ENCODE data around the gene ANKRD11. TPM values are rescaled to one million over a fixed set of nuclear protein-coding genes. Genes with fewer than 3 reads are reported as not detected.

Gene ANKRD11
- polyA plus RNA-seq, 1 donor from 2014 or later, result 32.5 TPM

DNA sequence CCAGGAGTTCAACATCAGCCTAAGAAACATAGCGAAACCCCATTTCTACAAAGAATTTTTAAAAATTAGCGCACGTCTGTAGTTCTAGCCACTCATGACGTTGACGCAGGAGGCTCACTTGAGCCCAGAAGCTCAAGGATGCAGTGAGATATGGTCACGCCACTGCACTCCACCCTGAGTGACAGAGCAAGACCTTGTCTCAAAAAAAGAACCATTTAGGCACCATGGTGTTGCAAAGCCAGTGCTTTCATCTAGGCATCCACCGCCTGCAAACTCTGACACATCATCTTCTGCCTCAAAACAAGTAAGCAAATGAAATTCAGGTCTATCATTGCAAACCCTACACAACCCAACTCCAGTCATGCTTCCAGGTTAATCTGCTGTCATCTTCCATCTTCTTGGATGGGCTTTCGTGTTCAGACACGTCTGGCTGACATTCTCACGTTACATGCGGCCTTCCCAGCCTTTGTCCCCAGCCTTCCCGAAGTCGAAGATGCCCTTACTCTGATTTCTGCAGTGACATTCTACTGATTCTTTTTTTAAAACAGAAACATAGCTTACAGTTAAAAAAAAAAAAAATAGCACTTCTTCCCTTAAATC, 8.9 kb downstream of the ANKRD11 start:
- H3K27ac ChIP-seq (ENCODE audit: low read length), result no peak overlapping the region
- H3K9ac ChIP-seq (ENCODE audit: low read length), result no peak overlapping the region
- no peaks in the 10 kb centered on the region for H3K9me3 ChIP-seq (ENCODE audit: low read length)
- H4K20me1 ChIP-seq (ENCODE audit: insufficient read depth), result no peaks in the 10 kb centered on the region
- H3K4me2 ChIP-seq (ENCODE audit: low read length), result no peak overlapping the region
- H3K36me3 ChIP-seq (ENCODE audit: insufficient read depth, low read length), result no peaks in the 10 kb centered on the region
- TF ChIP-seq EP300 (conservative IDR thresholded peaks at IDR 0.05; ENCODE audit: poor library complexity, severe bottlenecking), result no peak
- TF ChIP-seq RAD21 (conservative IDR thresholded peaks at IDR 0.05), result no peak
- TF ChIP-seq, protein P1, sequence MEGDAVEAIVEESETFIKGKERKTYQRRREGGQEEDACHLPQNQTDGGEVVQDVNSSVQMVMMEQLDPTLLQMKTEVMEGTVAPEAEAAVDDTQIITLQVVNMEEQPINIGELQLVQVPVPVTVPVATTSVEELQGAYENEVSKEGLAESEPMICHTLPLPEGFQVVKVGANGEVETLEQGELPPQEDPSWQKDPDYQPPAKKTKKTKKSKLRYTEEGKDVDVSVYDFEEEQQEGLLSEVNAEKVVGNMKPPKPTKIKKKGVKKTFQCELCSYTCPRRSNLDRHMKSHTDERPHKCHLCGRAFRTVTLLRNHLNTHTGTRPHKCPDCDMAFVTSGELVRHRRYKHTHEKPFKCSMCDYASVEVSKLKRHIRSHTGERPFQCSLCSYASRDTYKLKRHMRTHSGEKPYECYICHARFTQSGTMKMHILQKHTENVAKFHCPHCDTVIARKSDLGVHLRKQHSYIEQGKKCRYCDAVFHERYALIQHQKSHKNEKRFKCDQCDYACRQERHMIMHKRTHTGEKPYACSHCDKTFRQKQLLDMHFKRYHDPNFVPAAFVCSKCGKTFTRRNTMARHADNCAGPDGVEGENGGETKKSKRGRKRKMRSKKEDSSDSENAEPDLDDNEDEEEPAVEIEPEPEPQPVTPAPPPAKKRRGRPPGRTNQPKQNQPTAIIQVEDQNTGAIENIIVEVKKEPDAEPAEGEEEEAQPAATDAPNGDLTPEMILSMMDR (IDR thresholded peaks at IDR 0.05; ENCODE audit: poor library complexity, severe bottlenecking), result no peak
- no peak for TF ChIP-seq MXI1 (conservative IDR thresholded peaks at IDR 0.05; ENCODE audit: poor library complexity, severe bottlenecking)
- TF ChIP-seq, protein P2, sequence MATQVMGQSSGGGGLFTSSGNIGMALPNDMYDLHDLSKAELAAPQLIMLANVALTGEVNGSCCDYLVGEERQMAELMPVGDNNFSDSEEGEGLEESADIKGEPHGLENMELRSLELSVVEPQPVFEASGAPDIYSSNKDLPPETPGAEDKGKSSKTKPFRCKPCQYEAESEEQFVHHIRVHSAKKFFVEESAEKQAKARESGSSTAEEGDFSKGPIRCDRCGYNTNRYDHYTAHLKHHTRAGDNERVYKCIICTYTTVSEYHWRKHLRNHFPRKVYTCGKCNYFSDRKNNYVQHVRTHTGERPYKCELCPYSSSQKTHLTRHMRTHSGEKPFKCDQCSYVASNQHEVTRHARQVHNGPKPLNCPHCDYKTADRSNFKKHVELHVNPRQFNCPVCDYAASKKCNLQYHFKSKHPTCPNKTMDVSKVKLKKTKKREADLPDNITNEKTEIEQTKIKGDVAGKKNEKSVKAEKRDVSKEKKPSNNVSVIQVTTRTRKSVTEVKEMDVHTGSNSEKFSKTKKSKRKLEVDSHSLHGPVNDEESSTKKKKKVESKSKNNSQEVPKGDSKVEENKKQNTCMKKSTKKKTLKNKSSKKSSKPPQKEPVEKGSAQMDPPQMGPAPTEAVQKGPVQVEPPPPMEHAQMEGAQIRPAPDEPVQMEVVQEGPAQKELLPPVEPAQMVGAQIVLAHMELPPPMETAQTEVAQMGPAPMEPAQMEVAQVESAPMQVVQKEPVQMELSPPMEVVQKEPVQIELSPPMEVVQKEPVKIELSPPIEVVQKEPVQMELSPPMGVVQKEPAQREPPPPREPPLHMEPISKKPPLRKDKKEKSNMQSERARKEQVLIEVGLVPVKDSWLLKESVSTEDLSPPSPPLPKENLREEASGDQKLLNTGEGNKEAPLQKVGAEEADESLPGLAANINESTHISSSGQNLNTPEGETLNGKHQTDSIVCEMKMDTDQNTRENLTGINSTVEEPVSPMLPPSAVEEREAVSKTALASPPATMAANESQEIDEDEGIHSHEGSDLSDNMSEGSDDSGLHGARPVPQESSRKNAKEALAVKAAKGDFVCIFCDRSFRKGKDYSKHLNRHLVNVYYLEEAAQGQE (IDR thresholded peaks at IDR 0.05; ENCODE audit: borderline replicate concordance), result no peak
- TF ChIP-seq POLR2AphosphoS5 (IDR thresholded peaks at IDR 0.05), result no peak
- TF ChIP-seq SMC3 (conservative IDR thresholded peaks at IDR 0.05; ENCODE audit: poor library complexity), result no peak
- no peak for TF ChIP-seq TAF1 (IDR thresholded peaks at IDR 0.05; ENCODE audit: low read depth)
- TF ChIP-seq EZH2 (IDR thresholded peaks at IDR 0.05; ENCODE audit: borderline replicate concordance, insufficient read depth, low read length, poor library complexity, severe bottlenecking), result no peak
- peaks cover 95% of the 10 kb centered on the region for H3K79me2 ChIP-seq (replicated peaks; ENCODE audit: insufficient read depth, low read length)
- no peak overlapping the region for H3K4me3 ChIP-seq (ENCODE audit: low read length)
- no peaks in the 10 kb centered on the region for H3K27me3 ChIP-seq (ENCODE audit: insufficient read depth, low read depth, low read length)
- no peaks in the 10 kb centered on the region for H3K9me2 ChIP-seq (ENCODE audit: insufficient read depth, low read length)
- no peaks in the 10 kb centered on the region for H3F3A ChIP-seq (ENCODE audit: insufficient read depth, low read length, poor library complexity, severe bottlenecking)
- H2AFZ ChIP-seq (ENCODE audit: low read depth, low read length), result no peak overlapping the region

DNA sequence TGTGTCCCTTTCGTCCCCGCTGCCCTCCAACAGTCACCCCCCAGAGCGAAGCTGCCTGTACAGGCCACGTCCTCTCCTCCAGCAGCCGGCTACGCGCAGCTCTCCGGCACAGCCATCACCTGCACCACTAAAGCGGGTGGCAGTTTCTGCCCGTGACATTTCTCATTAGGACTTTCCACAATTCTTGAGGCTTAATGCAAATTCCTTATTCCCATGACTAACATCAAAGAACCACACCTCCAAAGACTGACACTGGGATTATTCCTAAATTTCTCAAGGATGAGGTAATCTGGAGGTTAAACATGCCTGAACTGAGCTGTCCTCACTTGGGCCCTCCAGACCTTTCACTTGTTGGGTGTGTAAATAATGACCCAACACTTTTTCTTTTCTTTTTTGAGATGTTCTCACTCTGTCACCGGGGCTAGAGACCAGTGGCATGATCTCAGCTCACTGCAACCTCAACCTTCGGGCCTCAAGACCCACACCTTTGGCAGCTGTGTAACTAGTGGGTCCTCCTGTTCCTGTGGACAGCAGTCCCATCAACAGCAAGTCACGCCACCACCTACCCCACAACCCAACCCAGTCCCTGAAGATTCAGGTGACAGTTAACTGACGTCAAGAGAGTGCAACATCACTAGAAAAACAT, 11.7 kb downstream of the ANKRD11 start:
- Histone ChIP-seq H3K36me3 (ENCODE audit: insufficient read depth, low read length) (no peaks in the 10 kb centered on the region), H3F3A (ENCODE audit: insufficient read depth, low read length, poor library complexity, severe bottlenecking) (no peaks in the 10 kb centered on the region), H3K4me2 (ENCODE audit: low read length) (no peak overlapping the region), H3K27ac (ENCODE audit: low read length) (no peak overlapping the region), H3K79me2 (replicated peaks; ENCODE audit: insufficient read depth, low read length) (peaks cover 95% of the 10 kb centered on the region), H2AFZ (ENCODE audit: low read depth, low read length) (no peak overlapping the region), H4K20me1 (ENCODE audit: insufficient read depth) (no peaks in the 10 kb centered on the region), H3K9ac (ENCODE audit: low read length) (no peak overlapping the region), H3K9me2 (ENCODE audit: insufficient read depth, low read length) (no peaks in the 10 kb centered on the region), H3K4me3 (ENCODE audit: low read length) (no peak overlapping the region), H3K27me3 (ENCODE audit: insufficient read depth, low read depth, low read length) (no peaks in the 10 kb centered on the region), H3K9me3 (ENCODE audit: low read length) (no peaks in the 10 kb centered on the region)
- no peak for TF ChIP-seq TAF1 (IDR thresholded peaks at IDR 0.05; ENCODE audit: low read depth)
- no peak for TF ChIP-seq EZH2 (IDR thresholded peaks at IDR 0.05; ENCODE audit: borderline replicate concordance, insufficient read depth, low read length, poor library complexity, severe bottlenecking)
- no peak for TF ChIP-seq MXI1 (conservative IDR thresholded peaks at IDR 0.05; ENCODE audit: poor library complexity, severe bottlenecking)
- TF ChIP-seq, protein P2 (IDR thresholded peaks at IDR 0.05; ENCODE audit: borderline replicate concordance), result no peak
- TF ChIP-seq, protein P1 (IDR thresholded peaks at IDR 0.05; ENCODE audit: poor library complexity, severe bottlenecking), result no peak
- no peak for TF ChIP-seq EP300 (conservative IDR thresholded peaks at IDR 0.05; ENCODE audit: poor library complexity, severe bottlenecking)
- no peak for TF ChIP-seq POLR2AphosphoS5 (IDR thresholded peaks at IDR 0.05)
- TF ChIP-seq SMC3 (conservative IDR thresholded peaks at IDR 0.05; ENCODE audit: poor library complexity), result no peak
- no peak for TF ChIP-seq RAD21 (conservative IDR thresholded peaks at IDR 0.05)
